ENCODE results near the gene SLC66A3. TPM values are rescaled to one million over a fixed set of nuclear protein-coding genes. Genes with fewer than 3 reads are reported as not detected.

SLC66A3 gene
- total RNA-seq, 1 experiment from 2014 or later: 13.3 TPM

DNA sequence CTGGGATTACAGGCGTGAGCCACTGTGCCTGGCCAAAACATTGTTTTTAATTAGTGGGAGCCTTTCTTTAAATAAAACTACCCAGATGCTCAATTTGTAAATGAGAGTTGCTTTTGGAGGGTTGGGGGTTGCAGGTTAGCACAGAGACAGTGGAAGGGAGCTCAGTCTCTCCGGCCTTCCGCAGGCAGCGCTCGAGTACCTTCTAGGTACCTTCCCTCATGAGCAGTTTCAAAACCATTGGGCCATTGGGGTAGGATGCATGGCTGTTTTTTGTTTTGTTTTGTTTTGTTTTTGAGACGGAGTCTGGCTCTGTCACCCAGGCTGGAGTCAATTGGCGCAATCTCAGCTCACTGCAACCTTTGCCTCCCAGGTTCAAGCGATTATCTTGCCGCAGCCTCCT lies 19.0 kb downstream of the SLC66A3 start:
- H2BK12ac ChIP-seq (ENCODE audit: insufficient read length, low read depth, low read length): no peak overlapping the region
- Mint-ChIP-seq H3K4me1 (peaks cover 4% of the 10 kb centered on the region in 2 experiments; a peak in 3 of 4 replicates), H3K36me3 (ENCODE audit: insufficient read depth in 1 of 3, low read depth in 3 of 3) (no peaks in the 10 kb centered on the region; a peak in 1 of 7 replicates), H3K27me3 (ENCODE audit: low read depth) (no peaks in the 10 kb centered on the region), H3K27ac (no peak overlapping the region), H3K9me3 (no peaks in the 10 kb centered on the region), H3K4me3 (no peak overlapping the region)
- H4K8ac ChIP-seq (replicated peaks; ENCODE audit: insufficient read length, low read depth, low read length): no peak overlapping the region
- no peak overlapping the region for H2BK15ac ChIP-seq (ENCODE audit: low read depth, low read length)
- no peak for DNase-seq
- H2BK120ac ChIP-seq (ENCODE audit: low read depth, low read length, poor library complexity, severe bottlenecking): no peak overlapping the region
- H3K9ac ChIP-seq (ENCODE audit: extremely low read depth, insufficient read length, low read length): no peak overlapping the region
- no peaks in the 10 kb centered on the region for H3K27me3 ChIP-seq (ENCODE audit: insufficient read depth, low read length)
- no peak overlapping the region for H4K5ac ChIP-seq (ENCODE audit: insufficient read length, low read depth, low read length)
- no peak overlapping the region for H2BK20ac ChIP-seq (ENCODE audit: low read depth, low read length, poor library complexity, severe bottlenecking)
- TF ChIP-seq, protein P1, sequence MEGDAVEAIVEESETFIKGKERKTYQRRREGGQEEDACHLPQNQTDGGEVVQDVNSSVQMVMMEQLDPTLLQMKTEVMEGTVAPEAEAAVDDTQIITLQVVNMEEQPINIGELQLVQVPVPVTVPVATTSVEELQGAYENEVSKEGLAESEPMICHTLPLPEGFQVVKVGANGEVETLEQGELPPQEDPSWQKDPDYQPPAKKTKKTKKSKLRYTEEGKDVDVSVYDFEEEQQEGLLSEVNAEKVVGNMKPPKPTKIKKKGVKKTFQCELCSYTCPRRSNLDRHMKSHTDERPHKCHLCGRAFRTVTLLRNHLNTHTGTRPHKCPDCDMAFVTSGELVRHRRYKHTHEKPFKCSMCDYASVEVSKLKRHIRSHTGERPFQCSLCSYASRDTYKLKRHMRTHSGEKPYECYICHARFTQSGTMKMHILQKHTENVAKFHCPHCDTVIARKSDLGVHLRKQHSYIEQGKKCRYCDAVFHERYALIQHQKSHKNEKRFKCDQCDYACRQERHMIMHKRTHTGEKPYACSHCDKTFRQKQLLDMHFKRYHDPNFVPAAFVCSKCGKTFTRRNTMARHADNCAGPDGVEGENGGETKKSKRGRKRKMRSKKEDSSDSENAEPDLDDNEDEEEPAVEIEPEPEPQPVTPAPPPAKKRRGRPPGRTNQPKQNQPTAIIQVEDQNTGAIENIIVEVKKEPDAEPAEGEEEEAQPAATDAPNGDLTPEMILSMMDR (conservative IDR thresholded peaks at IDR 0.05): no peak
- no peak overlapping the region for H3K18ac ChIP-seq (ENCODE audit: insufficient read length, low read depth, low read length)
- no peak overlapping the region for H2AK5ac ChIP-seq (ENCODE audit: insufficient read length, low read length)
- no peak overlapping the region for H3K4ac ChIP-seq (ENCODE audit: low read depth, low read length)
- no peak overlapping the region for H3K56ac ChIP-seq (ENCODE audit: insufficient read length, low read depth, low read length)
- no peaks in the 10 kb centered on the region for H3K79me2 ChIP-seq (ENCODE audit: insufficient read depth, low read length)
- H3K9me3 ChIP-seq (ENCODE audit: control insufficient read depth, low read depth, low read length): no peaks in the 10 kb centered on the region
- H3K4me2 ChIP-seq (ENCODE audit: insufficient read depth, insufficient read length, low read length): no peak overlapping the region
- H4K91ac ChIP-seq (ENCODE audit: insufficient read length, low read depth, low read length): no peak overlapping the region
- no peak overlapping the region for H3K27ac ChIP-seq (ENCODE audit: insufficient read length, low read depth, low read length)
- H2BK5ac ChIP-seq (ENCODE audit: insufficient read length, low read length): no peak overlapping the region
- H3K79me1 ChIP-seq (ENCODE audit: insufficient read depth, low read depth, low read length, poor library complexity, severe bottlenecking): no peaks in the 10 kb centered on the region
- no peak overlapping the region for H3K23ac ChIP-seq (ENCODE audit: insufficient read length, low read depth, low read length)
- WGBS (ENCODE audit: extremely low coverage, insufficient read length, low lambda C conversion rate): no CpG with 5 or more reads among the region's 9 CpGs
- H3T11ph ChIP-seq (ENCODE audit: low read length): no peak overlapping the region
- no peak overlapping the region for H3K14ac ChIP-seq (ENCODE audit: insufficient read depth, low read length)
- no peaks in the 10 kb centered on the region for H4K20me1 ChIP-seq (ENCODE audit: control insufficient read depth, insufficient read depth, insufficient read length)
- H3K23me2 ChIP-seq (ENCODE audit: insufficient read length, low read depth, low read length, poor library complexity, severe bottlenecking): no peaks in the 10 kb centered on the region
- H2AFZ ChIP-seq (ENCODE audit: low read length): no peak overlapping the region
- no peaks in the 10 kb centered on the region for H3K4me1 ChIP-seq (ENCODE audit: insufficient read depth, low read length)
